Measurements from ENCODE around the gene TBX5.

The TBX5 gene

GRCh38 chr12:114402084-114402717 lies 3.7 kb downstream of the TBX5 start:
- TF ChIP-seq POLR2AphosphoS5 (IDR thresholded peaks at IDR 0.05; ENCODE audit: low read depth, low read length): no peak
- TF ChIP-seq TAF1 (IDR thresholded peaks at IDR 0.05; ENCODE audit: borderline replicate concordance, insufficient read depth, low read length): no peak
- no peak for TF ChIP-seq FOXP2 (optimal IDR thresholded peaks at IDR 0.05; ENCODE audit: borderline replicate concordance, extremely low read depth, extremely low read length, insufficient read depth)
- no peak for TF ChIP-seq REST (IDR thresholded peaks at IDR 0.05; ENCODE audit: insufficient read depth in 1 of 2, low read depth in 2 of 2, low read length in 2 of 2)
- TF ChIP-seq SIN3A (IDR thresholded peaks at IDR 0.05; ENCODE audit: borderline replicate concordance, insufficient read depth, low read length): no peak

DNA sequence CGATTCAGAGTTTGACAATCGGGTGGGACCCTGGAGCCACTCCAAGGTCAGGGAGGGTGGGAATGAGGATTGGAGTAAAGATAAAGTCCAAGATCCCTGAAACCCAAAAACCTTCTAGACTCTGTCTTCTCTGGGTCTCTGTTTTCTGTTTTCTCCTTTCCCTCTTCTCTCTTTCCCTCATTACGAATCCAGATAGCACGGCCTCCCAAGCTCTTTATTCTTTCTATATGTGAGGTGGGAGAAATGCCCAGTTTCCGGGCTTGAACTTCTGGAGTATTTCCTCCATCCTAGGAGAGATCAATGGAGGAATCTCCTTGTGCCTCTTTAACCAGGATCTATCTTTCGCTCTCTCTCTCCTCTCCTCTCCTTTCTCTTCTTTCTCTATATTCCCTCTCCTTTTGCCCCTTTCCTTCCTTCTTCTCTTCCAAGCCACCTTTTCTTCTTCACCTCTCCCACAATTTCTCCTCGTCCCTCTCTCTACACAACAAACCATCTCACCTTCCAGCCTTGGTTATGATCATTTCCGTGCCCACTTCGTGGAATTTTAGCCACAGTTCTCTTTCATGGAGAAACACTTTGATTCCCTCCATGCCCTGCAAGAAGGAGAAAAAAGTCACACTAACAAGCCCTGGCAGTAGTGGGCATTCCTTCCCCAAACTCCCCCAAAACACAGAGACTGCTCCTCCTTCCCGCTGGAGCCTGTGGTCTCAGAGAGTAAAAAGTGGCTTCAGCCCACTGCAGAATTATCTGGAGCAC lies 4.4 kb downstream of the TBX5 start:
- TF ChIP-seq SIN3A (IDR thresholded peaks at IDR 0.05; ENCODE audit: borderline replicate concordance, insufficient read depth, low read length) (no peak), POLR2AphosphoS5 (IDR thresholded peaks at IDR 0.05; ENCODE audit: low read depth, low read length) (no peak), TAF1 (IDR thresholded peaks at IDR 0.05; ENCODE audit: borderline replicate concordance, insufficient read depth, low read length) (no peak), FOXP2 (optimal IDR thresholded peaks at IDR 0.05; ENCODE audit: borderline replicate concordance, extremely low read depth, extremely low read length, insufficient read depth) (no peak), REST (IDR thresholded peaks at IDR 0.05; ENCODE audit: insufficient read depth in 1 of 2, low read depth in 2 of 2, low read length in 2 of 2) (no peak)

- TF ChIP-seq FOXP2 (optimal IDR thresholded peaks at IDR 0.05; ENCODE audit: borderline replicate concordance, extremely low read depth, extremely low read length, insufficient read depth) (no peak), SIN3A (IDR thresholded peaks at IDR 0.05; ENCODE audit: borderline replicate concordance, insufficient read depth, low read length) (no peak), TAF1 (IDR thresholded peaks at IDR 0.05; ENCODE audit: borderline replicate concordance, insufficient read depth, low read length) (no peak), REST (IDR thresholded peaks at IDR 0.05; ENCODE audit: insufficient read depth in 1 of 2, low read depth in 2 of 2, low read length in 2 of 2) (no peak), POLR2AphosphoS5 (IDR thresholded peaks at IDR 0.05; ENCODE audit: low read depth, low read length) (no peak)
Measured at GRCh38 chr12:114400925-114401324, 5.0 kb downstream of the TBX5 start.

- TF ChIP-seq POLR2AphosphoS5 (IDR thresholded peaks at IDR 0.05; ENCODE audit: low read depth, low read length) (no peak), TAF1 (IDR thresholded peaks at IDR 0.05; ENCODE audit: borderline replicate concordance, insufficient read depth, low read length) (no peak)
Measured at GRCh38 chr12:114400361-114400811, 5.6 kb downstream of the TBX5 start.

GRCh38 chr12:114399664-114400211 lies 6.2 kb downstream of the TBX5 start:
- TF ChIP-seq FOXP2 (optimal IDR thresholded peaks at IDR 0.05; ENCODE audit: borderline replicate concordance, extremely low read depth, extremely low read length, insufficient read depth) (no peak), REST (IDR thresholded peaks at IDR 0.05; ENCODE audit: insufficient read depth in 1 of 2, low read depth in 2 of 2, low read length in 2 of 2) (no peak), POLR2AphosphoS5 (IDR thresholded peaks at IDR 0.05; ENCODE audit: low read depth, low read length) (no peak), SIN3A (IDR thresholded peaks at IDR 0.05; ENCODE audit: borderline replicate concordance, insufficient read depth, low read length) (no peak), TAF1 (IDR thresholded peaks at IDR 0.05; ENCODE audit: borderline replicate concordance, insufficient read depth, low read length) (no peak)

Measured in PFSK-1 (cell line).